Liver (tissue), 9 donors: ENCODE measurements around the gene GABBR2. TPM values are rescaled to one million over a fixed set of nuclear protein-coding genes. Genes with fewer than 3 reads are reported as not detected.

Source experiments
- DNase-seq: peaks from one replicate; pipeline ENCODE4 v3.0.0-alpha.2; 2017; ENCODE audit warnings: low spot score
- H3K27ac ChIP-seq, 2 donors: one replicate each; pipeline ENCODE4 v1.7.0; 2013; ENCODE audit warnings: inconsistent platforms in 2 of 2, low read length in 2 of 2, control low read depth in 1 of 2, low read depth in 1 of 2, mild to moderate bottlenecking in 1 of 2
- H3K27me3 ChIP-seq, 4 donors: one replicate each; pipeline versions ENCODE4 v1.6.1 to v1.7.0; 2013; ENCODE audit warnings: low read length in 3 of 4, inconsistent platforms in 1 of 4, mild to moderate bottlenecking in 1 of 4, moderate library complexity in 1 of 4; ENCODE audit not compliant: control insufficient read depth in 4 of 4, insufficient read depth in 4 of 4
- H3K36me3 ChIP-seq, 4 donors: one replicate each; pipeline versions ENCODE4 v1.6.1 to v1.7.0; 2013; ENCODE audit warnings: low read length in 3 of 4, mild to moderate bottlenecking in 3 of 4, low read depth in 1 of 4, moderate library complexity in 1 of 4; ENCODE audit not compliant: control insufficient read depth in 4 of 4, insufficient read depth in 3 of 4
- H3K4me1 ChIP-seq, 4 donors: one replicate each; pipeline versions ENCODE4 v1.6.1 to v1.7.0; 2013; ENCODE audit warnings: low read length in 3 of 4, mild to moderate bottlenecking in 3 of 4, moderate library complexity in 1 of 4; ENCODE audit not compliant: control insufficient read depth in 4 of 4, insufficient read depth in 4 of 4
- H3K4me3 ChIP-seq, 3 donors: one replicate each; pipeline versions ENCODE4 v1.6.1 to v1.7.0; 2013; ENCODE audit warnings: low read length in 3 of 3, control low read depth in 1 of 3, low read depth in 1 of 3, mild to moderate bottlenecking in 1 of 3
- H3K9ac ChIP-seq, 2 donors: one replicate each; pipeline ENCODE4 v1.7.0; 2013; ENCODE audit warnings: low read length in 2 of 2, mild to moderate bottlenecking in 2 of 2, moderate library complexity in 2 of 2, control low read depth in 1 of 2, low read depth in 1 of 2
- H3K9me3 ChIP-seq, 4 donors: one replicate each; pipeline versions ENCODE4 v1.6.1 to v1.7.0; 2013; ENCODE audit warnings: low read length in 3 of 4; ENCODE audit not compliant: control insufficient read depth in 4 of 4
- ATF3 ChIP-seq: IDR thresholded peaks from 2 replicates; pipeline ENCODE4 v1.6.1; 2016; ENCODE audit warnings: antibody characterized with exemption
- EGR1 ChIP-seq, 2 donors: IDR thresholded peaks; 2 replicates each; pipeline ENCODE4 v1.6.1; 2016 to 2018; ENCODE audit warnings: antibody characterized with exemption in 2 of 2, low read depth in 2 of 2
- FOXA1 ChIP-seq: IDR thresholded peaks from 2 replicates; pipeline ENCODE4 v1.6.1; 2016; ENCODE audit warnings: antibody characterized with exemption
- FOXA2 ChIP-seq: IDR thresholded peaks from 2 replicates; pipeline ENCODE4 v1.6.1; 2016; ENCODE audit warnings: antibody characterized with exemption
- HNF4A ChIP-seq, 2 donors: conservative IDR thresholded peaks; 2 replicates each; pipeline ENCODE4 v1.6.1; 2016; ENCODE audit warnings: antibody characterized with exemption in 2 of 2, mild to moderate bottlenecking in 2 of 2
- HNF4G ChIP-seq: IDR thresholded peaks from 2 replicates; pipeline ENCODE4 v1.6.1; 2016; ENCODE audit warnings: antibody characterized with exemption
- JUND ChIP-seq, 2 donors: IDR thresholded peaks; 2 replicates each; pipeline ENCODE4 v1.6.1; 2016; ENCODE audit warnings: antibody characterized with exemption in 2 of 2
- REST ChIP-seq: IDR thresholded peaks from 2 replicates; pipeline ENCODE4 v1.6.1; 2016; ENCODE audit warnings: antibody characterized with exemption, mild to moderate bottlenecking
- RXRA ChIP-seq, 2 donors: IDR thresholded peaks; 2 replicates each; pipeline ENCODE4 v1.6.1; 2017 to 2018; ENCODE audit warnings: antibody characterized with exemption in 2 of 2, mild to moderate bottlenecking in 1 of 2
- TAF1 ChIP-seq: conservative IDR thresholded peaks from 2 replicates; pipeline ENCODE4 v1.6.1; 2016; ENCODE audit warnings: antibody characterized with exemption, mild to moderate bottlenecking
- ZBTB33 ChIP-seq: IDR thresholded peaks from 2 replicates; pipeline ENCODE4 v1.6.1; 2016; ENCODE audit warnings: antibody characterized with exemption
- WGBS: extraction: QIAGEN DNeasy Blood & Tissue Kit; methylation state at CpG from one replicate; pipeline ENCODE4 v1.1.7; 2013; 5-methylcytosine and 5-hydroxymethylcytosine counted together
- polyA plus RNA-seq, 2 donors: library from polyadenylated mRNA; stranded (reverse) in 1 of 2; unstranded in 1 of 2; fragments of 200-250 nt in 1 of 2; fragments of >200 nt in 1 of 2; fragmentation: Nextera tagmentation in 1 of 2; extraction: Ambion mirVana in 1 of 2; gene quantifications; one replicate each; pipeline versions ENCODE4 v1.2.1 to v1.2.3, GENCODE V29; 2013 to 2015
- total RNA-seq, 2 donors: library from RNA; depleted of rRNA; stranded (reverse); fragments of >200 nt; gene quantifications; one replicate each; pipeline ENCODE4 v1.2.3, GENCODE V29; 2014
- TF ChIP-seq, protein P1 (sequence below): fragments of 150-350 bp; IDR thresholded peaks from 2 replicates; pipeline ENCODE4 v1.5.1; 2017; ENCODE audit warnings: improper control_type of control experiment, low read depth, low read length; ENCODE audit not compliant: missing input control
- donor health status: healthy.
- donor health status: healthy.
- donor health status: healthy.
- donor health status: healthy.
- donor health status: healthy.

GABBR2 gene
- total and polyA plus RNA-seq, 4 donors = 0.03 to 0.23 (median 0.08) TPM; not detected in 1

DNA sequence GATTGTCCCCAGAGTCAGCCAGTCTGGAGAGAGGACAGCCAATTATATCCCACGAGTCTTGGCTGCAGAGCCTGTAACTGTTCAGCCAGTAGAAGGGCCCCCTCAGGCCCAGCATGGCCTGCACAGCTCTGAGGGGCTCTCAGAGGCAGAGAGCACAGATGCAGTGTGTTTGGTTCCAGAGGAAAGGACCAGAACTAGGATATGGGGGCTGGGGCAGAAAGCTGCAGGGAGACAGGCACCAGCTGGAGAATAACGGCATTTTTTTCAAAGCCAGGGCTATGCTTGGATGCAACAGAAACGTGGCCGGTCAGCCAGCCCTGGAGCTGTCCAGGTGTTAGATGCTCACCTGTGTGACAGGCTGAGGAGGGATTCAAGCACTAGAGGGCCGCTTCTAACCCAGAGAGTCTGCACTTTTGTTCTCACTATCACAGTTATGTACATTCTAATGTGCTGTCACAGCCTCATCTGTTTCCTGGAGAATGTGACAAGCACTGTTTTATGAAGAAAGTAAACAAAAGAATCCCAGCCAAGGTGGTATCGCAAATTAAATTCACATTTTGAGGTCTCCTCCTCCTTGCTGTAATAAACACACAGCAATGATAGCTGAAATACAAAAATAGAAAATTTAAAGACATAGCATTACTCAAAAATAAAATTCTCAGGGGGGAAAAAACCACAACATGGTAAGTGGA lies 96.5 kb downstream of the GABBR2 start (continued):
- TF ChIP-seq, protein P1, sequence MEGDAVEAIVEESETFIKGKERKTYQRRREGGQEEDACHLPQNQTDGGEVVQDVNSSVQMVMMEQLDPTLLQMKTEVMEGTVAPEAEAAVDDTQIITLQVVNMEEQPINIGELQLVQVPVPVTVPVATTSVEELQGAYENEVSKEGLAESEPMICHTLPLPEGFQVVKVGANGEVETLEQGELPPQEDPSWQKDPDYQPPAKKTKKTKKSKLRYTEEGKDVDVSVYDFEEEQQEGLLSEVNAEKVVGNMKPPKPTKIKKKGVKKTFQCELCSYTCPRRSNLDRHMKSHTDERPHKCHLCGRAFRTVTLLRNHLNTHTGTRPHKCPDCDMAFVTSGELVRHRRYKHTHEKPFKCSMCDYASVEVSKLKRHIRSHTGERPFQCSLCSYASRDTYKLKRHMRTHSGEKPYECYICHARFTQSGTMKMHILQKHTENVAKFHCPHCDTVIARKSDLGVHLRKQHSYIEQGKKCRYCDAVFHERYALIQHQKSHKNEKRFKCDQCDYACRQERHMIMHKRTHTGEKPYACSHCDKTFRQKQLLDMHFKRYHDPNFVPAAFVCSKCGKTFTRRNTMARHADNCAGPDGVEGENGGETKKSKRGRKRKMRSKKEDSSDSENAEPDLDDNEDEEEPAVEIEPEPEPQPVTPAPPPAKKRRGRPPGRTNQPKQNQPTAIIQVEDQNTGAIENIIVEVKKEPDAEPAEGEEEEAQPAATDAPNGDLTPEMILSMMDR = no peak
- TF ChIP-seq JUND (IDR thresholded peaks at IDR 0.05) (no peak), ATF3 (no peak), HNF4A (conservative IDR thresholded peaks at IDR 0.05) (no peak), RXRA (IDR thresholded peaks at IDR 0.05) (no peak), FOXA2 (no peak)

DNA sequence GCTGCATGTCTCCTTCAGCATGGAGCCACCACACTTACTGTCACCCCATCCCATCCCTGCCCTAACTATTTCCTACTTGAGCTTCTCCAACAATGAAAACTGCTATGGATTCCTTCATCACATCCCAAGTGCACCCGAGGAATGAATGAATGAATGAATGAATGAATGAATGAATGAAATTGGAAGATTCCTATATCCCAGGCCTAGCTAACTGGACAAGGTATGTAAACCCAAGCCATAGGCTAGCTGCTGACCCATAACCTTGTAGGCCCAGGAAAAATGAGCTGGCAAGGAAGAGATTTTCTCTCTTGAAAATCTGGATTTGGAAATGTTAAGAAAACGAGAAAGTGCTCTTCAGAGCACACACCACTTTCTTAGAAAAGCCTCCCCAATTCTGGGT lies 97.4 kb downstream of the GABBR2 start:
- Histone ChIP-seq H3K9ac (no peak overlapping the region), H3K4me1 (peaks cover 0 to 7% (median 5%) of the 10 kb centered on the region in 4 donors), H3K36me3 (no peaks in the 10 kb centered on the region), H3K9me3 (no peaks in the 10 kb centered on the region), H3K4me3 (no peak overlapping the region), H3K27me3 (no peaks in the 10 kb centered on the region), H3K27ac (no peak overlapping the region)
- WGBS = 86% methylated on average over 2 of the region's 2 CpGs
- no peak for TF ChIP-seq TAF1
- no peak for TF ChIP-seq EGR1 (IDR thresholded peaks at IDR 0.05; ENCODE audit: low read depth in 2 of 2)
- no peak for TF ChIP-seq HNF4G
- TF ChIP-seq FOXA2 = no peak
- TF ChIP-seq FOXA1 = no peak
- no peak for TF ChIP-seq ATF3
- no peak for TF ChIP-seq ZBTB33
- TF ChIP-seq, protein P1 = no peak
- no peak for TF ChIP-seq REST
- no peak for DNase-seq
